Measurements from ENCODE around the gene PFDN2. TPM values are rescaled to one million over a fixed set of nuclear protein-coding genes. Genes with fewer than 3 reads are reported as not detected.

Gene PFDN2, protein sequence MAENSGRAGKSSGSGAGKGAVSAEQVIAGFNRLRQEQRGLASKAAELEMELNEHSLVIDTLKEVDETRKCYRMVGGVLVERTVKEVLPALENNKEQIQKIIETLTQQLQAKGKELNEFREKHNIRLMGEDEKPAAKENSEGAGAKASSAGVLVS
- total RNA-seq = 39.2 TPM

DNA sequence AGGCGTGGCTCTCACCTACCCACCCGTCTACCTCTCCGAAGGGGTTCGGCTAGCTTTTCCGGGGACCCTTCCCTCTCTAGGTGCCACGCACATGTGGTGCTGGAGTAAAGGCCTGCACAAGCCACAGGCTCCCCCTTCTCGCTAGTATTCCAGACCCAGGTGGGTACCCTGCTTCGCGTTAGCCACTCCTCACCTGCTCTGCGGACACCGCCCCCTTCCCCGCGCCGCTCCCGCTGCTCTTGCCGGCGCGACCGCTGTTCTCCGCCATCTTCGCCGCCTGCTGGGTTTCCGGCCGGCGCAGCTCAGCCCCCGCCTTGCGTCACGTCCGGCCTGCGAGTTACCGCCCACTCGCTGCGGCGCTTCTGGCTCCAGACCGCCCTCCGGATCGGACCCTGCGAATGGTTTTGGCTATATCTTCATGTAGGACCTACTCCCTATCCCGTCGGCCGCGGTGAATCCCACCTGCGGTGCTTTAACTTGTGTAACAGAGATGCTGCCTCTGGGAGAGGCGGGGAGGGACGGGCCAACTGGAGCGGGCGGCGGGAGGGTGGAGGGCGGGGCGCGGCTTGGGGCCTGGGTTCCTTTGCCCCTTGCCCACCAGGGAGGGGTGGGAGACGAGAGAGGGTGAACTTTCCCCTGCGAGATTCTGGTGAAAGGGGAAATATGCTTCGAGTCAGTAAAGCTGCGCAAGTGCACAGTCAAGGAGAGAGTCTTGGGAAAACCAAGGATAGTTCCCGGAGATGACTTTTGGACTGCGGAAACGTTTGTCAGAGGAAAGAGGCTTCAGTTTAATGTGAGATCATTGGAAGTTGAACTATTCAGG lies at the start of gene PFDN2, which contains the start of gene NIT1:
Gene PFDN2 (minus strand): TSS at position 279 of the 823 bp plus-strand sequence. CDS start 11 bp downstream, at position 268.
Gene NIT1 (plus strand): TSS at position 347 of the 823 bp plus-strand sequence. CDS start 72 bp downstream, at position 419.
- DNase-seq (ENCODE audit: low spot score) = peak; percentile 88

- no peak for DNase-seq (ENCODE audit: low spot score)
Observed at GRCh38 chr1:161166669-161167548, 49.1 kb upstream of the PFDN2 start.

DNA sequence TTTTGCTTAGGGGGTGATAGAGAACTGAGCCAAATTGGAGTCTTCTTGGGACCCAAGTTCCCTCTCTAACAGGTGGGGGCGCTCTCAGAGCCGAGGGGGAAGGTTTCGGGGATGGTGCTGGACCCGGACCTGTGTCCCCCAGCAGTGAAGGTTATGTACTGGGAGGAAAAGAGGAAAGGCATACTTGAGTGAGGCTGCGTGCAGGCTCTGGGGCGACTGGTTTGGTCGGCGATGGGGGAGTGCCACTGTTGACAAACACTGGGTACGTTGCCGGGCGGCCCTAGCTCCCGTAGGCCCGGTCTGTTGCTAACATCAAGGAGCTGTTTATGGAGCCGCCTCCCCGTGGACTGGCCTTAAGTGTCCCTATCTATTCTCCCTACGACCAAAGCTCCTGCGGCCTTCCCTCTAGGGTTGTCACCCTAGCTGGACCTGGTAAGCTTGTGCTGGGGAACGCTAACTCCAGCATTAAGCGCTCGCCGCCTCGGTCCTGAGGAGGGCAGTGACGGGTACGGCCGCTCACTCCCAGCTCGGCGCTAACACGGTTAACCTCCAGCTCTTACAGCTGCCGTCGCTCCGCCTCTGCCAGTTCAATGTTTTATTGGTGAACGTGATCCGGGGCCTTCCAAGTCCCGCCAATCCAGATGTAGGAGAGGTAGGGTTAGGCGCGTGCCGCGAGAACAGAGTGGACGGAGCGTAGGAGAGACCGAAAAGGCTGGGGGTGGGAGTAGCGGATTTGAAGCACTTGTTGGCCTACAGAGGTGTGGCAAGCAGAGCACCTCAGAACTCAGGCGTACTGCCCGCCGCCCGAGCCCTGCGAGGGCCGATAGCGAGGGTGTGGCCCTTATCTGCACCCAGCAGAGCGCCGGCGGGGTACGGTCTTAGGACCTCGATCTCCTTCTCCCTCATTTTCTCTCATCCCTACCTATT lies 48.2 kb upstream of the PFDN2 start, which contains the start of gene PPOX:
Gene PPOX (plus strand): TSS at position 685 of the 927 bp plus-strand sequence. CDS start 422 bp downstream, outside the sequence.
- DNase-seq (ENCODE audit: low spot score) = peak; percentile 97

DNA sequence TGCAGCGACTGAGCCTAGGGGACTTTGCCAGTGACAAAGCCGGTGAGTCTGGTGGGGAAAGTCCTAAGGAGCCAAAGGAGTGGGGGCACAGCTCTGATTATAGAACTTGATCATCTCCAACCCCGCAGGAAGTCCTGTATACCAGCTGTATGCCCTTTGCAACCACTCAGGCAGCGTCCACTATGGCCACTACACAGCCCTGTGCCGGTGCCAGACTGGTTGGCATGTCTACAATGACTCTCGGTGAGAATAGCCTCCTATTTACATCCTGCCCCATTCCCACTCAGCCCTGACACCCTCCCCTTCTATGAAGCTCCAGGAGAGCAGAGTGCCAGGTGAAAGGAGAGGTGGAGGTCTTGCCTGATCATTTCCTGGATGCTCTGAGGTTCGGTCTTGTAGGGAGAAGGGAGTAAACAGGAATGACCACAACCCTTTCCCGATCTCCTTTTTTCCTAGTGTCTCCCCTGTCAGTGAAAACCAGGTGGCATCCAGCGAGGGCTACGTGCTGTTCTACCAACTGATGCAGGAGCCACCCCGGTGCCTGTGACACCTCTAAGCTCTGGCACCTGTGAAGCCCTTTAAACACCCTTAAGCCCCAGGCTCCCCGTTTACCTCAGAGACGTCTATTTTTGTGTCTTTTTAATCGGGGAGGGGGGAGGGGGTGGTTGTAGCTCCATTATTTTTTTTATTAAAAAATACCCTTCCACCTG lies 47.2 kb upstream of the PFDN2 start:
- no peak for DNase-seq (ENCODE audit: low spot score)

GRCh38 chr1:161163793-161164192 lies 46.0 kb upstream of the PFDN2 start:
- no peak for DNase-seq (ENCODE audit: low spot score)

DNA sequence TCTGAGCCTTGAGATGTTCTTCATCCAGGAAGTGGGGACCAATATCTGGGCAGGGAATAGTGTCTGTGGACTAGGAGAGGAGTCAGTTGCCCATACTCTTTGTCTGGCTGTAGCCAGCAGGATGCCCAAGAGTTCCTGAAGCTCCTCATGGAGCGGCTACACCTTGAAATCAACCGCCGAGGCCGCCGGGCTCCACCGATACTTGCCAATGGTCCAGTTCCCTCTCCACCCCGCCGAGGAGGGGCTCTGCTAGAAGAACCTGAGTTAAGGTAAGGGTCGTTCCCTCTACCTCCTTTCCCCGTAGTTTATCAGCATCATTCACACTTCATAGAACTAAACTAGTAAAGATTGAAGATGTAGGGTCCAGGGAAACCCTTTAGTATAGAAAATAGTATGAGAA lies 45.0 kb upstream of the PFDN2 start:
- DNase-seq (ENCODE audit: low spot score) = no peak

DNA sequence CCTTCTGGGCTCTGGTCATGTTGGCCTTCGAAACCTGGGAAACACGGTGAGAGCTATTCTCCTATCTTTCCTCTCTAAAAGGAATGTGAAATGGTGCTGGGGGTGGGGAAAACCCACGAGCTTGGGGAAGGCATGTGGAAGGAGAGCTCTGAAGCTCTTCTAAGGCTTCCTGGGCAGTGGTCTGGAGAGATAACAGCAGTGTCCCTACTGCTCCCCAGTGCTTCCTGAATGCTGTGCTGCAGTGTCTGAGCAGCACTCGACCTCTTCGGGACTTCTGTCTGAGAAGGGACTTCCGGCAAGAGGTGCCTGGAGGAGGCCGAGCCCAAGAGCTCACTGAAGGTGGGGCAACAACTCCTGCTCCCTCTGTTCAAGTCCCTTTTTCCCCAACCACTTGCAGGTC lies 44.2 kb upstream of the PFDN2 start:
- no peak for DNase-seq (ENCODE audit: low spot score)

- no peak for DNase-seq (ENCODE audit: low spot score)
Observed at GRCh38 chr1:161161652-161162051, 43.8 kb upstream of the PFDN2 start.

DNA sequence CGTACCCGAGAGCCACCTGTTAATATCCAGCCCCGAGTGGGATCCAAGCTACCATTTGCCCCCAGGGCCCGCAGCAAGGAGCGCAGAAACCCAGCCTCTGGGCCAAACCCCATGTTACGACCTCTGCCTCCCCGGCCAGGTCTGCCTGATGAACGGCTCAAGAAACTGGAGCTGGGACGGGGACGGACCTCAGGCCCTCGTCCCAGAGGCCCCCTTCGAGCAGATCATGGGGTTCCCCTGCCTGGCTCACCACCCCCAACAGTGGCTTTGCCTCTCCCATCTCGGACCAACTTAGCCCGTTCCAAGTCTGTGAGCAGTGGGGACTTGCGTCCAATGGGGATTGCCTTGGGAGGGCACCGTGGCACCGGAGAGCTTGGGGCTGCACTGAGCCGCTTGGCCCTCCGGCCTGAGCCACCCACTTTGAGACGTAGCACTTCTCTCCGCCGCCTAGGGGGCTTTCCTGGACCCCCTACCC lies 42.9 kb upstream of the PFDN2 start:
- DNase-seq (ENCODE audit: low spot score) = no peak

DNA sequence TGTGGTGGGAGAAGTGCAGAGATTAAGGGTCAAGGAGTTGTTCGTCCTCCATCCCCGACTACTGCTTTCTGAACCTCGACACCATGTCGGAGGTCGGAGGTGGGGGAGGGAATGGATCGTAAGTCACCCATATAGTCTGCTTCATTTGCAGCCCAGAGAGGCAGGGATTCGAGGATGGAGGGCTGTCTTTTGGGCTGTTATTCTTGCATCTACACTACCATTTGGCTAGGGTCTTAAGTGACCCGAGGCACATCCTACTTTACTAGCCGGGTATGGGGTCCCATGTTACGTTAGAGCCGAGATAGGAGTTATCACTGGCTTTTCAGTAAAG lies 42.0 kb upstream of the PFDN2 start:
- no peak for DNase-seq (ENCODE audit: low spot score)

GRCh38 chr1:161159087-161159912 lies 41.5 kb upstream of the PFDN2 start, which contains the start of gene USP21:
USP21 (plus strand) TSS chr1:161159500; CDS start chr1:161160641, 1,141 bp downstream.
- peak; percentile 95 for DNase-seq (ENCODE audit: low spot score)

DNA sequence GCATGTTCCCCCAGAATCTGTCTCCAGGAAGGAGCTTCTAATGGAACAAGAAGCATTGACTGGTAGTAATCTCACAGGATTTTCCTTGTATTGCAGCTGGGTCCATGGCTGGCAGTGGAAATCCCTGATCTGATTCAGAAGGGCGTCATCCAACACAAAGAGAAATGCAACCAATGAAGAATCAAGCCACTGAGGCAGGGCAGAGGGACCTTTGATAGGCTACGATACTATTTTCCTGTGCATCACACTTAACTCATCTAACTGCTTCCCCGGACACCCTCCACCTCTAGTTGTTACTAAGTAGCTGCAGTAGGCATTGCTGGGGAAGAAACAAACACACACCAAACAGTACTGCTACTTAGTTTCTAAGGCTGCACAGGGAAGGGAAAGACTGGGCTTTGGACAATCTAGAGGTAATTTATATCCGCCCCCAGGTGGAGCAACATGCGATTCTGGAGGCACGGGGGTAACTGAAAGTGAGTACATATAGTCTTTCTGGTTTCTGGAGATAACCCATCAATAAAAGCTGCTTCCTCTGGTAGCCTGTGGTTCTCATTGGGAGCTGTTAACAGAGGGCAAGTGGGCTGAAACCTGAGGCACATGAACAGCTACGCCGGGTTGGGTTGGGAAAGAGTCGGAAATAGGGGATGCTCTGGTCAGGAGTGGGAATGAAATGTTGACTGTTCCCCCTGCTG lies 40.6 kb upstream of the PFDN2 start:
- DNase-seq (ENCODE audit: low spot score) = no peak

- no peak for DNase-seq (ENCODE audit: low spot score)
Observed at GRCh38 chr1:161157867-161158266, 40.0 kb upstream of the PFDN2 start.

DNA sequence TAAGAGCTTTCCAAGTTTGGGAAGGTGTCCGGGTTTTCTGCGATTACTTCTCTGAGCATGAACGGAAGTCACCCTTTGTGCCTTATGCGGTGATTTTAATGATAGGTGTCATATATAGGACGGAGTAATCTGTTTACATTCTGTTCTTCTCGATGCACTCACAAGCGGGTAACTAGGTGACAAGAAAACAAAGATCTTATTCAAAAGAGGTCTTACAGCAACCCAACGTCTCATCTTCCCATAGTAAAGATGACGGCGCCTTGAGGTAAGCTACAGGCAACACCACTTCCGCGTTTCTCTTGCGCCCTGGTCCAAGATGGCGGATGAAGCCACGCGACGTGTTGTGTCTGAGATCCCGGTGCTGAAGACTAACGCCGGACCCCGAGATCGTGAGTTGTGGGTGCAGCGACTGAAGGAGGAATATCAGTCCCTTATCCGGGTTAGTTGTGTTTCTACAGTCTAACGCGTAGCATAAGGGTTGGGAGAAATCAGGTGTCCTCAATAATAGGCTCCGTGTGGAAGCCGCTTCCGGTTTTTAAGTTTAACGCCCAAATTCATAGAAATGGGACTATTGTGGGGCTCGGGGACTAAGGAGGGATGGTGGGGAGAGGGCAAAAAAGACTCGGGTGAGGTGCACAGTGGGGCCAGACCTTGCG lies 36.0 kb upstream of the PFDN2 start, which contains the start of gene UFC1:
Gene UFC1 (plus strand): TSS at position 297 of the 656 bp plus-strand sequence. CDS start 20 bp downstream, at position 317.
- DNase-seq (ENCODE audit: low spot score) = peak; percentile 84

DNA sequence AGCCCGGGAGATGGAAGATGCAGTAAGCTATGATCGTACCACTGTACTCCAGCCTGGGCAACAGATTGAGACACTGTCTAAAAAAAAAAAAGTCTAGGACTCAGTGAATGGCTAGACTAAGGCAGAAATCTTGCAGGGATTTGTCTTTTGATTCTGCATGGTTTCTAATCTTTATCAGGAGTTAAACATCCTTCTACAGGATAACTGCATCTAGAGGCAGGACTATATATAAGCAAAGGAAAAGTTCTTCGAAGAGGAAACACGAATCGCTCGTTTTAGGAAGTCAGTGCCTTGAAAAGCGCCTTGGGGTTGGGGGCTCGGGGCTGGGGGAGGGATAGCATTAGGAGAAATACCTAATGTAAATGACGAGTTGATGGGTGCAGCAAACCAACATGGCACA lies 35.3 kb upstream of the PFDN2 start:
- no peak for DNase-seq (ENCODE audit: low spot score)

- no peak for DNase-seq (ENCODE audit: low spot score)
Observed at GRCh38 chr1:161145832-161146231, 28.0 kb upstream of the PFDN2 start.

GRCh38 chr1:161140755-161141400 lies 23.0 kb upstream of the PFDN2 start:
- no peak for DNase-seq (ENCODE audit: low spot score)

Data from ureter (tissue), 1 donor.